Psoas muscle (tissue), 8 donors: ENCODE data around the gene N4BP2L2. TPM values are rescaled to one million over a fixed set of nuclear protein-coding genes. Genes with fewer than 3 reads are reported as not detected.

Source experiments
- ATAC-seq, 4 donors: fragments of 200-7000 bp; cut with Tn5 transposase; one replicate each; pipeline ENCODE4 v1.9.1; 2020; ENCODE audit warnings: moderate library complexity in 3 of 4, mild to moderate bottlenecking in 2 of 4
- DNase-seq, 2 donors: peaks; one replicate each; pipeline ENCODE4 v3.0.0-alpha.2; 2020
- H3K27ac ChIP-seq: fragments of 200-600 bp; one replicate; pipeline ENCODE4 v1.8.0; 2022
- H3K27me3 ChIP-seq, 3 donors: fragments of 200-600 bp in 1 of 3; one replicate each; pipeline versions ENCODE4 v1.6.1 to v1.8.0; 2013 to 2022; ENCODE audit warnings: low read length in 2 of 3, mild to moderate bottlenecking in 2 of 3, moderate library complexity in 1 of 3; ENCODE audit not compliant: insufficient read depth in 3 of 3
- H3K36me3 ChIP-seq, 2 donors: fragments of 200-600 bp in 1 of 2; one replicate each; pipeline versions ENCODE4 v1.6.1 to v1.8.0; 2013 to 2022; ENCODE audit warnings: low read depth in 1 of 2, mild to moderate bottlenecking in 1 of 2, moderate library complexity in 1 of 2; ENCODE audit not compliant: insufficient read depth in 1 of 2
- H3K4me1 ChIP-seq: fragments of 200-600 bp; one replicate; pipeline ENCODE4 v1.8.0; 2022
- H3K4me3 ChIP-seq: fragments of 200-600 bp; one replicate; pipeline ENCODE4 v1.8.0; 2022; ENCODE audit warnings: mild to moderate bottlenecking
- H3K9me3 ChIP-seq: fragments of 200-600 bp; one replicate; pipeline ENCODE4 v1.8.0; 2022
- CTCF ChIP-seq: fragments of 200-600 bp; IDR thresholded peaks from one replicate; pipeline ENCODE4 v1.8.0; 2022; ENCODE audit warnings: antibody characterized with exemption
- WGBS, 3 donors: extraction: QIAGEN DNeasy Blood & Tissue Kit; methylation state at CpG; one replicate each; pipeline versions ENCODE4 v1.1.6 to v1.1.7; 2013; 5-methylcytosine and 5-hydroxymethylcytosine counted together
- intact Hi-C, 2 donors: fragments of 100-400 bp; cut with DNase I; formaldehyde crosslinking; loops; one replicate each; pipeline versions ENCODE4 v1.11.0 to v1.14.2; 2022
- polyA plus RNA-seq, 3 donors: library from polyadenylated mRNA; stranded (reverse); fragments of 200-250 nt; gene quantifications; one replicate each; pipeline ENCODE4 v1.2.3, GENCODE V29; 2013
- total RNA-seq, 4 donors: library from RNA; stranded (reverse); fragmentation: NEBNext Ultra II Directional in 2 of 4; extraction: Animal tissue kit (Norgen Biotek cat#: 25700) in 2 of 4; gene quantifications; one replicate each; pipeline versions ENCODE4 v1.2.1 to v1.2.4, GENCODE V29; 2021 to 2023
- donor health status: healthy with polysubstance abuse.
- donor health status: DM: no; HTN: no; CAD: no; lungs with moderate emphysema.
- donor health status: Bipolar disorder and iron deficiency.
- donor health status: healthy.
- donor health status: DM: yes; HTN: yes; CAD: no.
- donor health status: DM: no; HTN: no; CAD: no.
- donor health status: DM: no; HTN: no; CAD: no.
- donor health status: DM: yes; HTN: yes; CAD: no.

N4BP2L2 gene
- total and polyA plus RNA-seq, 7 donors = 23.6 to 153 (median 102) TPM

GRCh38 chr13:32384702-32385101 is 153.9 kb downstream of the N4BP2L2 start:
- 78 to 88% (median 80%) methylated on average over 2 of the region's 2 CpGs for WGBS, 3 donors
- H3K27ac ChIP-seq = no peak overlapping the region
- no peaks in the 10 kb centered on the region for H3K9me3 ChIP-seq
- ATAC-seq = no peak
- no peak for TF ChIP-seq CTCF
- no peaks in the 10 kb centered on the region for H3K36me3 ChIP-seq
- H3K4me1 ChIP-seq = no peaks in the 10 kb centered on the region
- H3K27me3 ChIP-seq = no peaks in the 10 kb centered on the region
- no peak for DNase-seq
- H3K4me3 ChIP-seq = no peak overlapping the region
- intact Hi-C loops = loop anchor here (5.0 to 10.0 kb wide), 2 partner anchors 193 to 260 kb away; no protein-coding TSS in a partner anchor

GRCh38 chr13:32383836-32384618 is 154.6 kb downstream of the N4BP2L2 start:
- H3K27ac ChIP-seq = no peak overlapping the region
- H3K27me3 ChIP-seq = no peaks in the 10 kb centered on the region
- no peaks in the 10 kb centered on the region for H3K9me3 ChIP-seq
- intact Hi-C loops = loop anchor here (5.0 to 10.0 kb wide), 2 partner anchors 193 to 261 kb away; no protein-coding TSS in a partner anchor
- DNase-seq (no peak), ATAC-seq (no peak)
- no peaks in the 10 kb centered on the region for H3K36me3 ChIP-seq
- H3K4me3 ChIP-seq = no peak overlapping the region
- H3K4me1 ChIP-seq = no peaks in the 10 kb centered on the region
- WGBS, 3 donors = 79 to 83% (median 80%) methylated on average over 5 of the region's 5 CpGs
- no peak for TF ChIP-seq CTCF

Other genes starting within 250 kb of the N4BP2L2 start
- gene ZAR1L, start 223.4 kb downstream of the N4BP2L2 start, total RNA-seq = not detected
- gene ZAR1L, start 223.4 kb downstream of the N4BP2L2 start, polyA plus RNA-seq = not detected
- gene BRCA2, start 223.3 kb downstream of the N4BP2L2 start, total RNA-seq = under 1 TPM; 0.11 to 0.34 (median 0.20) TPM
- under 1 TPM; 0.01 to 0.09 (median 0.07) TPM for gene BRCA2, start 223.3 kb downstream of the N4BP2L2 start, polyA plus RNA-seq
- 1 to 10 TPM; 2.7 to 7.3 (median 4.8) TPM for gene N4BP2L1, start 110.7 kb downstream of the N4BP2L2 start, total RNA-seq
- gene N4BP2L1, start 110.7 kb downstream of the N4BP2L2 start, polyA plus RNA-seq = 1 to 10 TPM; 2.7 to 3.9 (median 3.4) TPM
- gene PDS5B, start 47.7 kb upstream of the N4BP2L2 start, total RNA-seq = 10 to 100 TPM; 18.3 to 28.1 (median 22.1) TPM
- 1 to 10 TPM; 3.6 to 7.6 (median 4.4) TPM for gene PDS5B, start 47.7 kb upstream of the N4BP2L2 start, polyA plus RNA-seq